ENCODE results near the gene NOX5.

The NOX5 gene

DNA sequence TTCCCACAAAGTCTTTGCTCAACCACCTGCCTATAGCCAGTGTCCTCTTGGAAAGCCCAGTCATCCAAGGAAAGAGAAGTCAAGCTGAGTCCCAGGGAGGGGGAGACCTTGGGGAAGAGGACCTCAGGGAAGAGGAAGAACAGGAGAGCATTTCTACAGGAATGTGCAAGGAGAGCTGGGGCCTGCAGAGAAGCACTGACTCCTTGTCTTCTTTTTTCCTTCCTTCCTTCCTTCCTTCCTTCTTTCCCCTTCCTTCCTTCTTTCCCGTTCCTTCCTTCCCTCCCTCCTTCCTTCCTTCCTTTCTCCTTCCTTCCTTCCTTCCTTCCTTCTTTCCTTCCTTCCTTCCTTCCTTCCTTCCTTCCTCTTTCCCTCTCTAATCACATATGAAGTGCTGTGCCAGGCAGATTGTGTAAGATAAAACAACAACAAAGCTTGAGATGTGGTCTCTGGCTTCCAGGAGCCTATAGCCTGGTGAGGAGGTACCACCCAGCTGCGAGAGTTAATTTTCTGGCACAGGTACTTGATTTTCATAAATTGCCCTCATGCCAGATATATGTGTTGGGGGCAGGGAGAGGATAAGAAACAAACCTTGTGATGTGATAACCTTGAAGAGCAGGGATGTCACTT lies 70.0 kb downstream of the NOX5 start:
- no peak for DNase-seq

DNA sequence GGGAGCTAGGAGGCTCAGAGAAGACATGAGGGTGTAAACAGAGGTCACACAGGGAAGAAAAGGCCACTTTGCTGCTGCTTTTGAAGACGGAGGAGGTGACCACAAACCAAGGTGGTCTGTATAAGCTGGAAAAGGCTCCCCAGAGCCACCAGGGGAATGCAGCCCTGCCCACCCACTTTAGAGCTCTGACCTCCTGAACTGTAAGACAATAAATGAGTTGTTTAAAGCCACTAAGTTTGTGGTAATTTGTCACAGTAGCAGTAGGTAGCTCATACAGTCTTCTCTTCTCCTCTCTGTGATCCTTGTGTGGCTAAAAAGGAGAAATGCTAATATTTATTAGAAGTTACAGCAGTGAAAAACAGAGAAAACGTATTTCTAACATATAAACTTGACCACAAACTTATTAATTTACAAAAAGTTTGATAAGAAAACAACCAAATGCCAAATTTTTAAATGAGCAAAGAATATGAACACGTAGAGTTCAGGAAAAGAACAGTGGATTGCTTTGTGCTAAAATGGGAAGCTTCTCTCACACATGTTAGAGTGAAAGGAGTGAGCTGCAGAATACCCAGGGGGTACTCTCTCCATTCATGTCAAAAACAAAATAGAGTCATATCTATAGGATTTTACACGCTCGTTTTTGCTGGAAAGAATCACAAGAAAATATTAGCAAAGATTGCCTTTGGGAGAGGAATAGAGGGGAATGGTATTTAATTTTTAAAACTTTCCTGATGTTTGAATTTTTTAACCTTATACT lies 71.0 kb downstream of the NOX5 start:
- DNase-seq = no peak

DNA sequence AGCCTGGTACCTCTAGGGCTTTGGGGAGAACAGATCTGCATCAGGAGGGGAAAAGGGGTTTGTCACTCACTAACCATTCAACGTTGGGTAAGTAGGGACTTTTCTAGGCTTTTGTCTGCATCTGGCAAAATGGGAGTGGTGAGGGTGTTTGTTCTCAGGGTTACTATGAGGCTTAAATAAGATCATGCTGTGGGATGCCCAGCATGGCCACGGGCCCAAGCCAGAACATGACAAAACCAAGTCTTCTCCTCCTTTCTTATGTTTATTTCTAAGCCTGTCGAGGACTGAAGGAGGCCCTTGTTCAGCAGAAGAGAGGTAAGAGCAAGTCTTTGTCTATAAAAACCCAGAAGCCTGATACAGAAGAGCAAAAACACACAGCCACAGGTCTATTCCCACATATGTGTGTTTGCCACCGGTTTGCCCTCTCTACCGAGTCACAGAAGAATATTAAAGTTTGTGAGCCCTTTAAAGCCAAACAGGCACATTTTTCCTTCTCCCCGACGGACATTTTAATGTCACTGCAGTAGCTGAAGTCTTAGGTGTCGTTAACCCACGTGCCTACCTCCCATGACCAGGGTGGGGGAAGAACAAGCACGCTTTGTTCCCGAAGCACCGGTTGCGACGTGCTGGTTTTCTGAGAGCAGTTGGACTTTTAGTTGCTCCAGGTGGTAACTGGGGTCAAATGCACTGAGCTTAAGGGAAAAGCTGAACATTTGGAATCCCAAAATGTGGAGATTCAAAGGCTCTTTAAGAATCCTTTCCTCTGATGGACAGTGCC lies 72.1 kb downstream of the NOX5 start:
- no peak for DNase-seq

DNA sequence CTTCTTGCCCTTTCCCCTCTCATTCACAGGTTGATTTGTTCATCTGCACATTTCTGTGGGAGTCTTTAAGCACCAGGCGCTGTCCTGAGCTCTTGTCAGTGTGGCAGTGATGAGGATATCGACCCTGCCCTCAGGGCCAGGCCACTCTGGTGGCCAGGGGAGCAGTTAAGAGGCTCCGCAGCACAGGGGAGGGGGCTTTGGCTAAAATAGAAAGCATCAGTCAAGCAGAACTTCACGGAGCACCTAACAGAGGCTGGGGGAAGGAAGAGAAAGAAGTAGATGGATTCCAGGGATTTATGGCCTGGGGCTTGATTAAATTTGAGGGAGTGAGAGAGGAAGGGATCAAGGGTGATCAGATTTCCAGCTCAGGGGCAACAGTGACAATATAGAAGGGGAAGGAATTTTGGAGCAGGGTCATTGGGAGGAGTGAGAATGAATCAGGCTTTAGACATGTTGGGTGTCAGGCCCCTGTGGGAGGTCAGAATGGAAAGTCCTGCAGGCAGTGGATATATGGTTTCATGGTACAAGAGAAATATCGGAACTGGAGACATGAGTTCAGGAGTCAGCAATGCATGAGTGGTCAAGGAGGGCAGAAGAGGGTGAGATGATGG lies 73.0 kb downstream of the NOX5 start:
- no peak for DNase-seq

DNA sequence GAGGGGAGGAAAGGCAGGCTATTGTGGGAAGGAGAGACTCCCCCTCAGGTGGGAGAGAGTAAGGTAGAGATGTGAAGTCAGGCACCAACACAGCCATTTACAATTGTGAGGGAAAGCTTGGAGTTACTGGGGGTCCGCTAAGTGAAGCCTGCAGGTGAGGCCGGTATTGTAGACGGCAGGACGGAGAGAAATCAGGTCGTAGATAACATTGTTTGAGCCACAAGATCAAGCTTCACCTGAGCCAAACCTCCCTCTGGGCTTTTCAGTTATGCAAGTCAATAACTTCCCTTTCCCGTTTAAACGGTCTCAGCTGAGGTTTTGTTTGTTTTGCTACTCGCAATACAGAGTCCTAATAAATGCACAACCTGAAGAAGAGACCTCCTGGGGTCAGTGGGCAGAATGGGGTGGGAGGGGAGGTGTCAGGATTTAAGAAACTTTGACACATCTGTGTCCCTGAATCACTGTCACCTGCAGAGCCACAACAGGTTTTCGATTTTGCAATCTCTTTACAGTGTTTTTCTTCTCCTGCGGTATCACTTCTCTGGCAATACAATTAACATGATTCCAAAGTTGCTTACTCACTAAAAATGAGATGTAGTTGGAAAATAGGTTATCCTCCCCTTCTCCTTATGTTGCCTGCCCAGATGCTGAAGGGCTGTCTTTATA lies 73.9 kb downstream of the NOX5 start:
- no peak for DNase-seq

DNA sequence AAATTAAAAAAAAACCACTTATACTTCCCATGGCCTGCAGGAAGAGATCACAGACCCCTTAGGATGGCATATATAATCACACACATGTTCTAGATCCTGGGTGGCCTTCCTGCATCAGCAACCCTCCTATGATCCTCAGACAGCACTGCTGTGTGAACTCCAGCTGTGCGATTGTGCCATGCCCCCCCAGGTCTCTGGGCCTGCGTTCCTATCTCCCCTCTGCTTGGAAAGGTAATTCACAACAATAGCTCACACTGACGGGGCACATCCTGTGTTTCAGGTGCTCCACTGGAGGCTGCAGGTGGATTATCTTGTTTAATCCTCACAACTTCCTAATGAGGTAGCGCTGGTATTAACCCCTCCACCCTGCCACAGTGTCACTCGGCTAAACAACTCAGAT lies 74.8 kb downstream of the NOX5 start:
- no peak for DNase-seq

DNA sequence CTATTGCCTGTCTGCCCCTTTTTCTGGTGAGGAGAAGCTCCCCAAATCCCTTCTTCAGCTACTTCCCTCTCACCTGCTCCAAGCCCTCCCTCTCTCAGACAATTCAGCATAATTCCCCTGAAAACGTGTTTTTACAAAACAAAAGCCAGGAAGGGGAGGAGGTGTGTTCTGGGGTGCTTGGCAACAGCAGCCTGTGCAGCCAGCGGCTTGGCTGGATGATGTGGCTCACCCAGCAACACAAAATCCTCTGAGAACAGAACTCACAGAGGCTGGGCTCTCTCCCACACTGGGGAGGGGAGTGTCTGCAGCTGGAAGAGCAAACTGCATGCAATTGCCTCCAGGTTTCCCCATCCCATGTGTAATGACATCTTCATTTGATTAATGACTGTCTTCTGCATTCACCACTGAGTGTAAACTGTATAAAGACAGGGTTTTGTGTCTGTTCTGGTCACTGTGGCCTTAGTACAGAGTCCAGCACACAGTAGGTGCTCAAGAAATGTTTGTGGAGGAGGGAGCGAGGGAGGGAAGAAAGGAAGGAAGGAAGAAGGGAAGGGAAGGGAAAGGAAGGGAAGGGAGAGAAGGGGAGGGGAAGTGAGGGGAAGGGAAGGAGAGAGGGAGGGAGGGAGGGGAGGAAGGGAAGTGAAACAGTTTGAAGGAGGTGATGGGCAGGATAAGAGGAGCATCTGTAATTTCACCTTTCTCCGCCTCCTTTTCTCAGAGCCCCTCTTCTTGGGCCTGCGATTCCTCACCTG lies 75.9 kb downstream of the NOX5 start:
- no peak for DNase-seq

DNA sequence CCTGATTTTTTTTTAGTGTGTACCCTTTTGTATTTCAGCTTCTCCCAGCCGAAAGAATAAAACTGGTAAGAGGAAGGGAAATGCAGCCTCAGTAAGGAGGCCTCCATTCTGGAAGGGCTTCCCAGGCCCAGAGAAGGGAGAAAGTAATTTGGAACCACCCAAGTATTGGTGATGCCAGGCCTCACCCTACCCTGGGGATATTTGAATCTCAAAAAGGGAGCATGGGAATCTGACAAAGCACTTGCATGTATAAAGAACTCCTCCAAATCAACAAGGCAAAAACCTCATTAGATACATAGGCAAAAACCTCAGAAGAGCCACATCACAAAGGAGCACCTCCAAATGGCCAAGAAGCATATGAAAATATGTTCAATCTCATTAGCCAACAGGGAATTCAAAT lies 77.2 kb downstream of the NOX5 start:
- no peak for DNase-seq

DNA sequence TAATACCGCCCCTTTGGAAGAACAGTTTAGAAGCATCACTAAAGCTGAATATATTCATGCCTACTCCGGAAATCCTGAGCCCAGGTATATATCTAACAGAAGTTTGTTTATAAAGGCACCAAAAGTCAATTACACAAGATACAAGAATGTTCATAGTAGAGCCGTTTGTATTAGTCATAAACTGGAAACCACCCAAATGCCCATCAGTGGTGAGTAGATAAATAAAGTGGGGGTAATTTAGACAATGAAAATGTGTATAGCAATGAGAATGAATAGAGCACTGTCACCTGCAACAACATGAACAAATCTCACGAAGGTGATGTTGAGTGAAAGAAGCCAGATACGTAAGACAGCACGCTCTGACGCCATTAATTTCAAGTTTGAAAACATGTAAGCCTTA lies 77.7 kb downstream of the NOX5 start:
- DNase-seq = no peak

DNA sequence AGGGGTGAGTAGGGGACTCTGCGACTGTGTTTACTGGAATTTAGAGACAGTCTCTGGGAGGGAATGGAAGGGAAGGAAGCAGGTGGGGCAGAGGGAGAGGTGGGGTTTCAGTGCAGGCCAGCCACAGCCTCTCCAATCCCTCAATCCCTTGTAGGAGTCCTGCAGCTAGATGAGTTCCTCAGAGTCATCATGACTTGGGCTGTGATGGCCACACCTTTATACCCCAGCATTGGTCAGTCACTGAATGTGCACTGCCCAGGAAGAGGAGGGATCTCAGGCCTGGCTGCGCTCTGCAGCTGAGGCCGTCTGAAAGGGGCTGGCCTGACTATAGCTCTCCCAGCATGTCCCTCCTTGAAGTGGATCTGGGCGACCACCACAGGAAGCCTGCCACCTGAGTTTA lies 78.6 kb downstream of the NOX5 start:
- DNase-seq = no peak

DNA sequence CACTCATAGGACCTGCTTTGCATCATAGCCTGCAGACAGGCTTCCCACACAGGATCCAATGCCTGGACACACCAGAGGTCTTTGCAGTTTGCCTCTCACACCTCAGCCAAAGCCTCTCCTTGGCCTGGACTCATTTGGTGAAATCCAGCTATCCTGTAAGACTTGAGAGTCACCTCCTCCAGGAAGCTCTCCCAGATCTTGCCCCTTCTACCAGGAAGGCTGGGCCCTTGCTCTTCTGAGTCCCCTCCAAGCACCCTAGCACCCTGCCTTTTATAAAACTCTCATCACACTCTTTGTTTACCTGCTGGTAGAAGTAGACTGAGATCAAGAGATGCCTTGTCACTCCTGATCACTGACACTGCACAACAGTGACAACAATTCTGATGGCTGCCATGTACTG lies 79.1 kb downstream of the NOX5 start:
- DNase-seq = no peak

DNA sequence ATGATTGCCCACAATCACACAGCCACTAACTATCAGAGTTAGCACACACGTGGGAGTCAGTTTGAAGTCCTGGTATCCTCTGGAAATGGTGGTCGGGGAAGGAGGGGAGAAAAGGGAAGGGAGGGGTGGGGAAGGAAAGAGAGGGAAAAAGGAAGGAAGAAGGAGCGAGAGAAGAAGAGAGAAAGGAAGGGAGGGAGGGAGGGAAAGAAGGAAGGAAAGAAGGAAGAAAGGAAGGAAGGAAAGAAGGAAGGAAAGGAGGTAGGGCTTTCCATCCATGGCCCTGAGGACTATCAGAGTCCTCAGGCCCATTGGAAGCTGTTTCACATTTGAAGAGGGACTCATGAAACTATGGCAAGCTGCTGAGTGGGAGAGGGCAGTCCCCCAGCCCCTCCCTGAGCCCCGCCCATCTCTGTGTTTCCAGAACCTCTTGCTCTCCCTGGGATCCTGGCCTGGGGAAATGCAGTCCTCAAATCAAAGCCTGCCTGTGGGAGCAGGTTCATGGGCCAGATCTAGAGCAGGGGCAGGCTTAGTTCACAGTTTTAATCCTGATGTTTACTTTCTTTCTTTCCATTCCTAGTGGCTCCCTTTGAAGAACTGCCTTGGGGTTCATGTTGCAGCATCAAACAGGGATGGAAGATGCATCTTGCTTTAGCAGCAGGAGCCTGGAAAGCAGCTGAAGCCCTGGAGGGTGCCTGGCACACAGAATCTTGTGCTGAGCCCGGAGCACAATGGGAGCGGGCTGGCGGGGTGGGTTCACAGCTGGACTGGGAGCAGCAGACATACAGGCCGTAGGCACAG lies 79.8 kb downstream of the NOX5 start:
- no peak for DNase-seq

DNA sequence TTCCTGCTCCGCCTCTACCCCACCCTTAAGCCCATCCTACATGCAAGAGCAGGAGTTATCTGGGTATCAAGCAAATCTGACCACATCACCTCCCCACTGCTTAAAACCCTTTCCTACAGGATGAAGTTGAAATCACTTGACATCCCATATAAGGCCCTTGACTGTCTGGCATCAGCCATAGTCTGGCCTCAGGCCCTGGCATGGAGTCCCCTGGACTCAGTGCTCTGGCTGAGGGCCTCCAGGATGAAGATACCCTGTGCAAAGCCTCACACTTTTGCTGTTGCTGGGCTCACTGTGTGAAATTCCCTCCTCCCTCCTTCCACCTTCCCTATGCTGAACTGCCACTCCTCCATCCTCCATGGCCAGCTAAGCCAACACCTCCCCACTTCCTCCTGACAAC lies 80.8 kb downstream of the NOX5 start:
- no peak for DNase-seq

DNA sequence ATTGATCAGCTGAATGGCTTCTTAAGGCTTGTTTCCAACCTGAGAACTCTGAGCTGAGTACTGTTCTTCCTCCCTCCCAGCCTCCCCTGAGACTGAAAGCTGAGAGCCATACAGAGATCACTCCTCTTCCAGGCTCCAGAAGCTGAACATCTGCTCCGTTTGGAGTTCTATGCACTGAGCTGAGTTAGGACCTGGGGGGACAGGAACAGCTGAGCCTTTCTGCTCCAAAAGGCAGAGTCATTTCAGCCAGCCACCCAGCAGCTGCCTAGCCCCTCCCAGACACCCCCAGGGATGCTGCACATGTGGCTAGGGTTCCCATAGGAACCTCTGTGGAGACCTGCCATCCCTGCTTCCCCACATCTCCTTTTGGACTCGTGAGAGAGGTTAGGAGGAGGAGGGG lies 81.7 kb downstream of the NOX5 start:
- DNase-seq = no peak

DNA sequence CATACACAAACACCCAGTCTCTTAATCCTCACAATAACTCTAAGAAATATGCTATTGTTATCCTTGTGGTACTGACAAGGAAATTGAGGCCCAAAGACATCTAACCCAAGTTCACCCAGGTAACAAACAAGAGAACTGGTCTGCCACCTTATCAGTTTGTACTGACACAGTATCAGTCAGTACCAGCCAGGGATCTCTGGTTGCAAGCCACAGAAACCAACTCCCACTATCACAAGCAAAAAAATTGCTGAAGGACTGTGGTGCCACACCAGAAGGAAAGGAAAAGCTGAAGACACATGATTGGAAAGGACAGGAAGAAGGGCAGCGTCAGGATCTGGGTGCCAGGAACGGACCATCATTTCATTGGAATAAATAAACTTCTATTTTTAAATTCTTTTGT lies 82.1 kb downstream of the NOX5 start:
- no peak for DNase-seq

DNA sequence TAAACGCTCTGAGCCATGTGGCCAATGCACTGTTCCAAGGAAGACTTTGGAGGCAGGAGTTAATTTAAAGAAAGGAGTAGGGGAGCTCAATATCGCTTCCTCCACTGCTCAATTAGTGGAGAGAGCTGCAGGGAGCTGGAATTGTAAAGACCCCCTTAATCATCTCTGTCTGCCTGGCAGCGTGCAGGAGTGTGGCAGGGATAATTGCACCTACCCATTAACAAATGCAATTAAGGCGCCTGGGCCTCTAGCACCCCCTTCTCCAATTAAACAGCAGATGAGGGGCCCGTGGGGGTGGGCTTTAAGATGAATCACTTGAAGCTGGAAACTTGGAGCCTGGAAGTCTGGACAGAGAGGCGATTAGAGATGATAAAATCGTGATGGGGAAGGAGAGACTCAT lies 84.3 kb downstream of the NOX5 start:
- no peak for DNase-seq

DNA sequence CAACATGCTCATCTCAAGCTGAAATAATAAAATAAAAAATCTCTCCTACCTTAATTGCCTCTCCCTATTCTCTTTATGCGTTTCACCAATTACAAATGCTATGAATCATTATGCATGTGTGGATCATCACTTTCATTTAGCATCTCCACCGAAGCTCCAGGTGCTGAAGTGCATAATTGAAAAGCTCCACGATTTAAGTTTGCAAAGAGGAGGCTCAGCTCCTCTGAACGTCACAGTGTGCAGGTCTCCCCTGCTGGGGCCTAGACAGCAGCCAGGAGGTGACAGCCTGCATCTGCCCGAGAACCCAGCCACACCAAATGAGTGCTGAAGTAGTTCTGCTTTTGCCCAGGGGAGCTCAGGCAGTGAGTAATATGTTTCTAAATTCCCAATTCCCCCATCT lies 85.4 kb downstream of the NOX5 start:
- DNase-seq = no peak

DNA sequence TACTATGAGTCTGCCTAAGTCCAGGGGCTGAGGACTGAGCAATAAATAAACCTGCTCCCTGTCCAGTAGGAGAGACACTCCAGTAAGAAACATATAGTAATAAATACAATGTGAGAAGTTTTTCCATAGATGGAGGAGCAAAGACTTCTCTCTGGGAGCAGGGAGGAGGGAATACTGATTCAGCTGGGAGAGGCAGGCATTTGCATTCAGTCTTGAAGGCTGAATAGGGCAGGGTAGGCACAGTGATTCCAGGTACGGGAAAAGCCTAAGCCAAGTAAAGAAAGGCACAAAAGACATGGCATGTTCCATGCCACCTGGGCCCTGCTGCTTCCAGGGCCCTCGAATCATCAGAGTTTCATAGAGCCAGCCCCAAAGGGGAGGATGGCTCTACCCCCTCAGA lies 86.3 kb downstream of the NOX5 start:
- DNase-seq = no peak

DNA sequence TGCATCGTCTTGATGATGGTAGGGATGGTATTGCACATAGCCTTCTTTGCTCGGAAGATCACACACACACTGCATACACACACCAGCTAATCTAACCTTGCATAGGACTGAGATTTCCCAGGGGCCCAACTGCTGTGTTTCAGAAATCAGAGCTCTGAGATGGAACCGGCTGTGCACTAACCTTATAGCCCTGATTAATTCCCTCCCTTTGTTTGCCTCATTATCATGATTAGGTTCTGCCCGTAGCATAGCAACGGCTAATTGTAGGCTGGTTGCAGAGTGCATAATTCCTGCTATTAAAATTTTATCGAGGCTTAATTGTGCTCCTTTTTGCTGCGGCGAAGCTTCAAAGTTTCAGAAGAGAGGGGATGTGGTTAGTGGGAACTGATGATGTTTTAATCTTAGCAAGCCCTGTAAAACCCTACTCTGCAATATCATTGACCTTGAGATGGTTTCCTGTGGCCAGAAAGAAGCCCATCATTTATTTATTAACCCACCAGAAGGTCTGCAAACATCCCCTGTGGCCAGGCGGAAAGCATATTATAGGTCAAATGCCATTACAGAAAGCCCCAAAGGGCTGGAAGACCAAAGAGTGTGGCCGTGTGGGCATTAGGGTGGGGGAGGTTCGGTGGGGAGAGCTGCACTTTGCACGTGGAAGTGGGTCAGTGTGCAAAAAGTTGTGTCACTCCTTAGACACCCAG lies 89.7 kb downstream of the NOX5 start:
- no peak for DNase-seq

DNA sequence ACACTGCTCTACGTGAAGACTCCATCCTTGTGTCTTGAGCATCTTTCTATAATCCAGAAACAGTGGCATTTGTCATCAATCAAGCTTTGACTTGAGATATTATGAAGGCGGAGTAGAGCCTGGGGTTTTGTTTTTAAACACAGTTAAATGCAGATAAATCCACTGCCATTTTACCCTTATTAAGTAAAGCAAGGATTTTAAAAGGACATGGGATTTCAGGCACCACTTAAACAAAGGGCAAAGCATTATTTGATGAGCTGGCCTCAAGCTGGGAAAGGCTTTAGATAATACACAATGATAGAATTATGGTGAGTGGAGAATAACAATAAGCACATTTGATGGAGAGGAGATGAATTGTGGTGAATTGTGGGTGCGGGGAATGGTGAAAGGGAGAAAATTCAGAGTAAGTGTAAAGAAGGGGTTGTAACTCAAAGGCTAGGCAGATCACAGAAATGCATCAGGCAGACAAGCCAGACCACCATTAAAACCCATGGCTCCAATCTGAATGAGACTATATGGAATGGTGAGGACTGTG lies 91.0 kb downstream of the NOX5 start:
- DNase-seq = no peak

Data from CD4-positive, alpha-beta T cell treated with Interleukin-6 for 4 hours (primary cell).